Mesenchymal stem cell (in vitro differentiated cells and primary cell): Measurements from ENCODE around the gene CAMTA1.

Source experiments
- DNase-seq: peaks from one replicate; pipeline ENCODE4 v3.0.0-alpha.2; 2013
- H2AFZ ChIP-seq: one replicate; pipeline ENCODE4 v1.6.1; 2013; ENCODE audit warnings: low read depth, mild to moderate bottlenecking, control low read depth, inconsistent platforms, low read length, moderate library complexity
- H2AK5ac ChIP-seq: 2 replicates; pipeline ENCODE4 v1.6.1; 2013; ENCODE audit warnings: low read length, moderate library complexity, mild to moderate bottlenecking, inconsistent platforms; ENCODE audit not compliant: severe bottlenecking
- H2BK120ac ChIP-seq: one replicate; pipeline ENCODE4 v1.6.1; 2013; ENCODE audit warnings: low read depth, mild to moderate bottlenecking, inconsistent platforms, low read length, moderate library complexity
- H2BK12ac ChIP-seq, 2 experiments: one replicate each; pipeline ENCODE4 v1.6.1; 2013; ENCODE audit warnings: inconsistent platforms in 2 of 2, low read length in 2 of 2, mild to moderate bottlenecking in 2 of 2, moderate library complexity in 2 of 2, control low read depth in 1 of 2
- H2BK15ac ChIP-seq: one replicate; pipeline ENCODE4 v1.6.1; 2013; ENCODE audit warnings: mild to moderate bottlenecking, low read depth, inconsistent platforms; ENCODE audit not compliant: poor library complexity, severe bottlenecking
- H2BK5ac ChIP-seq: 2 replicates; pipeline ENCODE4 v1.6.1; 2013; ENCODE audit warnings: low read depth, mild to moderate bottlenecking, low read length, control low read depth, inconsistent platforms; ENCODE audit not compliant: poor library complexity, severe bottlenecking
- H3K14ac ChIP-seq, 2 experiments: one replicate each; pipeline ENCODE4 v1.6.1; 2013; ENCODE audit warnings: inconsistent platforms in 2 of 2, low read length in 2 of 2, control low read depth in 1 of 2, mild to moderate bottlenecking in 1 of 2, moderate library complexity in 1 of 2
- H3K18ac ChIP-seq, 2 experiments: one replicate each; pipeline ENCODE4 v1.6.1; 2013; ENCODE audit warnings: inconsistent platforms in 2 of 2, low read length in 2 of 2, control low read depth in 1 of 2, low read depth in 1 of 2, mild to moderate bottlenecking in 1 of 2
- H3K23ac ChIP-seq, 2 experiments: one replicate each; pipeline ENCODE4 v1.6.1; 2013; ENCODE audit warnings: inconsistent platforms in 2 of 2, low read length in 2 of 2, mild to moderate bottlenecking in 2 of 2, moderate library complexity in 2 of 2, control low read depth in 1 of 2
- H3K27ac ChIP-seq: 2 replicates; pipeline ENCODE4 v1.5.1; 2013; ENCODE audit warnings: mild to moderate bottlenecking, moderate library complexity, low read length, control low read depth, inconsistent platforms; ENCODE audit not compliant: poor library complexity, severe bottlenecking
- H3K27me3 ChIP-seq, 2 experiments: 2 replicates each; pipeline versions ENCODE4 v1.6.1 to v1.7.0; 2013; ENCODE audit warnings: low read length in 2 of 2, mild to moderate bottlenecking in 2 of 2, moderate library complexity in 2 of 2, control low read depth in 1 of 2, inconsistent platforms in 1 of 2; ENCODE audit not compliant: control insufficient read depth in 1 of 2, insufficient read depth in 1 of 2
- H3K36me3 ChIP-seq, 2 experiments: 2 replicates each; pipeline versions ENCODE4 v1.6.1 to v1.7.0; 2013; ENCODE audit warnings: low read length in 2 of 2, control low read depth in 1 of 2, inconsistent platforms in 1 of 2, low read depth in 1 of 2, mild to moderate bottlenecking in 1 of 2; ENCODE audit not compliant: insufficient read depth in 2 of 2, control insufficient read depth in 1 of 2
- H3K4ac ChIP-seq, 2 experiments: one replicate each; pipeline ENCODE4 v1.6.1; 2013; ENCODE audit warnings: inconsistent platforms in 2 of 2, low read length in 2 of 2, mild to moderate bottlenecking in 2 of 2, moderate library complexity in 2 of 2, control low read depth in 1 of 2, low read depth in 1 of 2
- H3K4me1 ChIP-seq: 2 replicates; pipeline ENCODE4 v1.6.1; 2013; ENCODE audit warnings: low read depth, low read length, control low read depth; ENCODE audit not compliant: control insufficient read depth, insufficient read depth
- H3K4me2 ChIP-seq: 2 replicates; pipeline ENCODE4 v1.6.1; 2013; ENCODE audit warnings: low read length, mild to moderate bottlenecking, inconsistent platforms; ENCODE audit not compliant: poor library complexity, severe bottlenecking
- H3K4me3 ChIP-seq, 2 experiments: 2 replicates each; pipeline versions ENCODE4 v1.5.1 to v1.7.0; 2013; ENCODE audit warnings: low read length in 2 of 2, mild to moderate bottlenecking in 2 of 2, control low read depth in 1 of 2, low read depth in 1 of 2; ENCODE audit not compliant: insufficient read depth in 1 of 2
- H3K79me1 ChIP-seq: replicated peaks from 2 replicates; pipeline ENCODE4 v1.6.1; 2013; ENCODE audit warnings: mild to moderate bottlenecking, control low read depth, low read length, inconsistent platforms; ENCODE audit not compliant: poor library complexity, severe bottlenecking
- H3K9ac ChIP-seq: 2 replicates; pipeline ENCODE4 v1.7.0; 2013; ENCODE audit warnings: mild to moderate bottlenecking, low read length, moderate library complexity
- H3K9me3 ChIP-seq: 2 replicates; pipeline ENCODE4 v1.7.0; 2013; ENCODE audit warnings: mild to moderate bottlenecking, low read length; ENCODE audit not compliant: control insufficient read depth
- H4K8ac ChIP-seq: one replicate; pipeline ENCODE4 v1.6.1; 2013; ENCODE audit warnings: inconsistent platforms, mild to moderate bottlenecking, low read length, moderate library complexity
- H4K91ac ChIP-seq: one replicate; pipeline ENCODE4 v1.6.1; 2013; ENCODE audit warnings: mild to moderate bottlenecking, low read length, inconsistent platforms
- WGBS: methylation state at CpG from one replicate; pipeline ENCODE4 v1.1.7; 2013; ENCODE audit warnings: mixed read lengths; 5-methylcytosine and 5-hydroxymethylcytosine counted together

The CAMTA1 gene

DNA sequence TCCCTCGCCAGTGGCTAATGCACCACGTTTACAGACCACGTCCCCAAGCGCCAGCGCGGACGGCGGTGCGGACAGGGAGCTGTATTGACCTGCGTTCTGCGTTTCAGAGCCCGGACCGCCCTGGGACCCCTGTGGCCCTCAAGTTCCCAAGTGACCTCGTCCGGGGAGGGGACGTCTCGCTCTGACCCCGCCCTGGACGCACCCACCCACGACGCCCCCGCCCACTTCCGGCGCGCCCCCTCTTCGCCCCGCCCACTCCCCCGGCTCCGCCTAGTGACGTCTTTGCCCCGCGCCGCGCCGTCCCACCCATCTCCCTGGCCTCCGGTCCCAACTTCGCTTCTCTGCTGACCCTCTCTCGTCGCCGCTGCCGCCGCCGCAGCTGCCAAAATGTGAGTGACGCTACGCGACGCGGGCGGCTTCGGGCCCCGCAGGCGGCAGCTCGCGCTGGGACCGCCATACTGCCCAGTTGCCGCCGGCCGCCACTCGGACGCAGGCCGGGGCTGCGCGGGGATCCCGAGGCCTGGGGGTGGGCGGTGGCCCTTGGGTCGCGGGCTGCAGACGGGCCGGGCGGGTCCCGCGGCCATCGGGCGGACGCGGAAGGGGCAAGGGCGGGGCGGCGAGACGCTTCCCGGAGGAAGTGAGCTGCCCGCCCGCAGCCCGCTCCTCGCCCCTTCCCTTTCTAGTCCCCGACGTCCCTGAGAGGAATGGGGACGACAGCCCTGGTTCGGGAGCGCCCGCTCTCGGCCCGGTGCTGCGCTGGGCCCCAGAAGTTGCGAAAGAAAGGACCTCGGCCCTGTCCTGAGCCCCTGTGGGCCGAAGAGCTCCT is 986.0 kb downstream of the CAMTA1 start, which contains the start of gene VAMP3:
TSS of gene VAMP3 (plus strand) at position 300 of the 826 bp plus-strand sequence. CDS start at position 388, 88 bp downstream.
- Histone ChIP-seq H2BK5ac (no peak within 1 kb of the TSS), H3K4me2 (peak within 1 kb of the TSS; percentile 94), H3K27ac (peak within 1 kb of the TSS; percentile 1), H3K4ac (peak within 1 kb of the TSS; percentile 57 to 99), H3K9ac (peak within 1 kb of the TSS; percentile 96), H4K8ac (peak within 1 kb of the TSS; percentile 100), H3K9me3 (no peaks in the 10 kb centered on the region), H3K18ac (peak within 1 kb of the TSS; percentile 95 to 99), H3K36me3 (peaks cover 0 to 30% of the 10 kb centered on the region in 2 experiments), H3K4me3 (peak within 1 kb of the TSS; percentile 87 to 96), H3K23ac (peak within 1 kb of the TSS in 1 of 2 experiments; percentile 86), H2AFZ (peak within 1 kb of the TSS; percentile 100), H4K91ac (peak within 1 kb of the TSS; percentile 84), H3K14ac (peak within 1 kb of the TSS in 1 of 2 experiments; percentile 99), H2BK15ac (peak within 1 kb of the TSS; percentile 74), H2BK12ac (no peak within 1 kb of the TSS), H2AK5ac (no peak within 1 kb of the TSS), H3K4me1 (peaks cover 3% of the 10 kb centered on the region), H3K79me1 (peaks cover 1% of the 10 kb centered on the region), H3K27me3 (no peaks in the 10 kb centered on the region), H2BK120ac (no peak within 1 kb of the TSS)
- peak; percentile 84 for DNase-seq
- under 1% methylated on average over 72 of the region's 97 CpGs for WGBS

DNA sequence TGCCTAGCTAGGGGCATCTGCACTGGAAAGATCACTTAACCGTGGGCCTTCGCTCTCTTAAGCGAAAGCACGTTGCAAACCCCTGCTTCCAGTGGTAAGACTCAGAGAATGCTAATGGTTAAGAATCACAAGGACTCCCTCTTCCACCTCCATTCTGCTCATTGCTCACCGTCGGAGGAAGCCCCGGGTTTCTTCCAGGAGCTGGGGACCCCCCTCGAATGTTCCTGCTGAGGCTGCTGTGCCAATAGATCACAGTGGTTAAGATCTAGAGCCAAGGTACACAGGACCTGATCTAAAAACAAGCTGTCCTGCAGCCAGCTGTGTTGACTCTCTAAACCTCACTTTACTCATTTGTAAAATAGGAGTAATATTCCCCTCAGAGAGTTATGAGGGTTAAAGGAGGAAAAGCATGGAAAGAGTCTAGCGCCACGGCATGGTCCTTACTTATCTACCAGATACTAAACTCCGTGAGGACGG is 986.6 kb downstream of the CAMTA1 start:
- H3K4ac ChIP-seq = peak overlapping the region; percentile 57 to 89
- H3K9me3 ChIP-seq = no peaks in the 10 kb centered on the region
- no peak overlapping the region for H2AFZ ChIP-seq
- peaks cover 1 to 35% of the 10 kb centered on the region in 2 experiments for H3K36me3 ChIP-seq
- H2BK5ac ChIP-seq = no peak overlapping the region
- no peak overlapping the region for H2BK12ac ChIP-seq
- H2BK120ac ChIP-seq = no peak overlapping the region
- no peak overlapping the region for H2BK15ac ChIP-seq
- 23% methylated on average over 9 of the region's 12 CpGs for WGBS
- peak; percentile 51 for DNase-seq
- H3K4me1 ChIP-seq = peaks cover 3% of the 10 kb centered on the region
- peak overlapping the region; percentile 1 for H3K27ac ChIP-seq
- H3K18ac ChIP-seq = peak overlapping the region in 1 of 2 experiments; percentile 16
- peaks cover 1% of the 10 kb centered on the region for H3K79me1 ChIP-seq
- peak overlapping the region in 1 of 2 experiments; percentile 14 for H3K23ac ChIP-seq
- H4K8ac ChIP-seq = peak overlapping the region; percentile 94
- H3K9ac ChIP-seq = peak overlapping the region; percentile 96
- H3K14ac ChIP-seq = no peak overlapping the region
- H3K4me2 ChIP-seq = peak overlapping the region; percentile 74
- H3K4me3 ChIP-seq = peak overlapping the region; percentile 87 to 96
- no peak overlapping the region for H2AK5ac ChIP-seq
- H3K27me3 ChIP-seq = no peaks in the 10 kb centered on the region
- no peak overlapping the region for H4K91ac ChIP-seq

DNA sequence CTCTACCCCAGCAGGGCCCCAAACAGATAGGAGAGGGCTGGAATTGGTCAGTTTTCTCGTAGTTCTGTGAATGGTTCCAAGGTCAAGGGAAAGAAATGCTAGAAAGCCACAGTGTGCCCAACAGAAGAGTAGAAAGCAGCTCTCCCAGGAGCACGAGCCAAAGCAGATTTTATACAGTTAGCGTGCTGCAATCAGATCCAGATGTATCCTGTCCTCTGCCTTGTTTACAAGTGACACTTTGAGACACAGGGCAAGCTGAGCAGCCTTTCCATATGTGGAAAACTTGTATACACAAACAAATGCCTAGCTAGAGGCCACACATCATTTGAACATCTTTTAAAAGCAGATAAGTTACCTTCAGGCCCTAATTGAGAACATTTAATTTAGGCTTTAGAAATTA is 992.3 kb downstream of the CAMTA1 start:
- Histone ChIP-seq H2BK5ac (no peak overlapping the region), H3K36me3 (peaks cover 23 to 84% of the 10 kb centered on the region in 2 experiments), H3K14ac (no peak overlapping the region), H2AFZ (no peak overlapping the region), H2BK120ac (no peak overlapping the region), H3K4ac (no peak overlapping the region), H2BK15ac (no peak overlapping the region), H4K8ac (no peak overlapping the region), H3K9me3 (no peaks in the 10 kb centered on the region), H3K27ac (no peak overlapping the region), H3K79me1 (peaks cover 9% of the 10 kb centered on the region), H2AK5ac (no peak overlapping the region), H3K23ac (no peak overlapping the region), H4K91ac (no peak overlapping the region), H3K9ac (no peak overlapping the region), H3K4me1 (peaks cover 1% of the 10 kb centered on the region), H3K18ac (no peak overlapping the region), H3K27me3 (no peaks in the 10 kb centered on the region), H3K4me3 (no peak overlapping the region), H3K4me2 (no peak overlapping the region), H2BK12ac (no peak overlapping the region)
- WGBS = 69% methylated on average over 3 of the region's 3 CpGs
- peak; percentile 71 for DNase-seq

DNA sequence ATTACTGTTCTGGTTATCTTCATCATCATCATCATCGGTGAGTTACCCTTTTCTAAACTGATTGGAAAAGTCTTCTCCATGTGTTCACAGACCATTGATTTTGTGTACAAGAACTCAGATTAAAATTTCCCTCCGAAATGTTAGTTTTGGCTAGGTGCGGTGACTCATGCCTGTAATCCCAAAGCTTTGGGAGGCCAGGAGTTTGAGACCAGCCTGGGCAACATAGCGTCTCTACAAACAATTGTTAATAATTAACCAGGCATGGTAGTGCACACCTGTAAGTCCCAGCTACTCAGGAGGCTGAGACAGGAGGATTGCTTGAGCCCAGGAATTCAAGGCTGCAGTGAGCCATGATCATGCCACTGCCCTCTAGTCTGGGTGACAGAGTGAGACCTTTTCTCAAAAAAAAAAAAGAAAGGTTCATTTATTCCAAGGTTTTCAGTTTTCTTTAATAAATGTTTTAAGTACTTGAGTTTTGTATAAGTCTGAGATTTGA is 992.9 kb downstream of the CAMTA1 start:
- no peak overlapping the region for H2AK5ac ChIP-seq
- no peak overlapping the region for H3K4me3 ChIP-seq
- no peak for DNase-seq
- H3K9ac ChIP-seq = no peak overlapping the region
- no peak overlapping the region for H2AFZ ChIP-seq
- H2BK120ac ChIP-seq = no peak overlapping the region
- no peak overlapping the region for H4K91ac ChIP-seq
- no peak overlapping the region for H4K8ac ChIP-seq
- no peak overlapping the region for H3K18ac ChIP-seq
- H3K4ac ChIP-seq = no peak overlapping the region
- peaks cover 9% of the 10 kb centered on the region for H3K79me1 ChIP-seq
- H3K27ac ChIP-seq = no peak overlapping the region
- 95% methylated on average over 4 of the region's 4 CpGs for WGBS
- no peaks in the 10 kb centered on the region for H3K27me3 ChIP-seq
- H2BK15ac ChIP-seq = no peak overlapping the region
- H3K14ac ChIP-seq = no peak overlapping the region
- no peak overlapping the region for H2BK12ac ChIP-seq
- H3K4me1 ChIP-seq = peaks cover 2% of the 10 kb centered on the region
- H2BK5ac ChIP-seq = no peak overlapping the region
- no peaks in the 10 kb centered on the region for H3K9me3 ChIP-seq
- no peak overlapping the region for H3K23ac ChIP-seq
- H3K4me2 ChIP-seq = no peak overlapping the region
- peaks cover 23 to 81% of the 10 kb centered on the region in 2 experiments for H3K36me3 ChIP-seq
